B cell (primary cell): Measurements from ENCODE around the gene SALL1. TPM values are rescaled to one million over a fixed set of nuclear protein-coding genes. Genes with fewer than 3 reads are reported as not detected.

ENCODE experiments used
- ATAC-seq: fragments of 200-7000 bp; cut with Tn5 transposase; one replicate; pipeline ENCODE4 v1.10.0; 2021; ENCODE audit warnings: low read depth, mild to moderate bottlenecking, moderate number of reproducible peaks, moderate library complexity
- CTCF ChIA-PET: fragments of 350-600 bp; sonication (Branson Sonifier 250); formaldehyde crosslinking; loops from one replicate; lab custom pipeline; 2021; ENCODE audit warnings: antibody characterized with exemption, inconsistent platforms; lab: Charles Lee
- POLR2A ChIA-PET: fragments of 350-600 bp; sonication (Branson Sonifier 250); formaldehyde crosslinking; loops from one replicate; lab custom pipeline; 2021; ENCODE audit warnings: antibody characterized with exemption; lab: Charles Lee
- DNase-seq: peaks from one replicate; pipeline ENCODE4 v3.0.0; 2013
- H2AFZ ChIP-seq: 2 replicates; pipeline ENCODE4 v1.6.1; 2012; ENCODE audit warnings: mild to moderate bottlenecking, low read depth, low read length; ENCODE audit not compliant: insufficient read depth, poor library complexity, severe bottlenecking
- H3K27ac ChIP-seq, 2 donors: 1 replicate in 1 of 2; 2 replicates in 1 of 2; pipeline ENCODE4 v1.5.1; 2012 to 2013; ENCODE audit warnings: low read length in 2 of 2, mild to moderate bottlenecking in 2 of 2, moderate library complexity in 1 of 2
- H3K27me3 ChIP-seq, 4 experiments: fragments of 200-600 bp in 1 of 4; sonication (generic) in 1 of 4; replicated peaks in 1 of 4; 1 replicate in 2 of 4; 2 replicates in 2 of 4; pipeline versions ENCODE4 v1.6.1 to v1.7.0; 2013 to 2016; ENCODE audit warnings: low read length in 3 of 4, mild to moderate bottlenecking in 2 of 4, mixed read lengths in 1 of 4, moderate library complexity in 1 of 4; ENCODE audit not compliant: insufficient read depth in 4 of 4, control insufficient read depth in 3 of 4; ENCODE audit errors: control extremely low read depth in 1 of 4
- H3K36me3 ChIP-seq, 2 experiments: replicated peaks in 1 of 2; 1 replicate in 1 of 2; 2 replicates in 1 of 2; pipeline versions ENCODE4 v1.6.1 to v1.7.1; 2013; ENCODE audit warnings: low read length in 1 of 2; ENCODE audit not compliant: insufficient read depth in 2 of 2, control insufficient read depth in 1 of 2; ENCODE audit errors: control extremely low read depth in 1 of 2, extremely low read depth in 1 of 2
- H3K4me1 ChIP-seq, 2 donors: fragments of 200-600 bp in 1 of 2; sonication (generic) in 1 of 2; 1 replicate in 1 of 2; 2 replicates in 1 of 2; pipeline versions ENCODE4 v1.5.1 to v1.6.1; 2013 to 2017; ENCODE audit warnings: low read length in 2 of 2; ENCODE audit not compliant: control insufficient read depth in 2 of 2, insufficient read depth in 2 of 2
- H3K4me2 ChIP-seq: replicated peaks from 2 replicates; pipeline ENCODE3; 2012; ENCODE audit warnings: mild to moderate bottlenecking, low read depth, low read length; ENCODE audit not compliant: poor library complexity, severe bottlenecking
- H3K4me3 ChIP-seq, 5 experiments: fragments of 200-600 bp in 1 of 5; sonication (generic) in 1 of 5; 1 replicate in 3 of 5; 2 replicates in 2 of 5; pipeline versions ENCODE4 v1.5.1 to v1.7.0; 2011 to 2016; ENCODE audit warnings: low read length in 4 of 5, mild to moderate bottlenecking in 4 of 5, low read depth in 2 of 5, control low read depth in 1 of 5, moderate library complexity in 1 of 5; ENCODE audit not compliant: insufficient read depth in 1 of 5; ENCODE audit errors: control extremely low read depth in 1 of 5, extremely low read depth in 1 of 5
- H3K79me2 ChIP-seq: fragments of 200-600 bp; sonication (generic); one replicate; pipeline ENCODE4 v1.6.0; 2016; ENCODE audit warnings: low read length; ENCODE audit not compliant: control insufficient read depth, insufficient read depth
- H3K9ac ChIP-seq: fragments of 200-600 bp; sonication (generic); 2 replicates; pipeline ENCODE4 v1.6.1; 2017; ENCODE audit warnings: mild to moderate bottlenecking, low read length, moderate library complexity
- H3K9me3 ChIP-seq, 3 donors: one replicate each; pipeline versions ENCODE4 v1.6.1 to v1.7.1; 2013; ENCODE audit warnings: low read length in 2 of 3; ENCODE audit not compliant: control insufficient read depth in 2 of 3, insufficient read depth in 1 of 3; ENCODE audit errors: control extremely low read depth in 1 of 3
- H4K20me1 ChIP-seq: 2 replicates; pipeline ENCODE4 v1.6.0; 2012; ENCODE audit warnings: mild to moderate bottlenecking, low read length; ENCODE audit not compliant: insufficient read depth, control insufficient read depth, poor library complexity, severe bottlenecking
- H3K27ac Mint-ChIP-seq: one replicate; pipeline ENCODE4 v1.8.0; 2021; ENCODE audit warnings: mixed read lengths
- H3K27me3 Mint-ChIP-seq: one replicate; pipeline ENCODE4 v1.8.0; 2021; ENCODE audit warnings: mixed read lengths
- H3K4me1 Mint-ChIP-seq: one replicate; pipeline ENCODE4 v1.8.0; 2021; ENCODE audit warnings: mixed read lengths
- H3K4me3 Mint-ChIP-seq: one replicate; pipeline ENCODE4 v1.8.0; 2021; ENCODE audit warnings: mixed read lengths
- H3K9me3 Mint-ChIP-seq: one replicate; pipeline ENCODE4 v1.8.0; 2022; ENCODE audit warnings: mixed read lengths; ENCODE audit not compliant: insufficient read depth
- CTCF ChIP-seq: fragments of 200-600 bp; IDR thresholded peaks from one replicate; pipeline ENCODE4 v1.8.0; 2022; ENCODE audit warnings: antibody characterized with exemption, mild to moderate bottlenecking
- EZH2 ChIP-seq: IDR thresholded peaks from 2 replicates; pipeline ENCODE4 v1.6.1; 2012; ENCODE audit warnings: borderline replicate concordance, low read depth, mild to moderate bottlenecking, moderate library complexity, low read length; ENCODE audit not compliant: insufficient read depth, poor library complexity, severe bottlenecking
- WGBS: methylation state at CpG from one replicate; pipeline ENCODE4 v1.1.5; 2013; ENCODE audit warnings: missing lambda C conversion rate; ENCODE audit not compliant: insufficient coverage; 5-methylcytosine and 5-hydroxymethylcytosine counted together
- intact Hi-C: fragments of 100-400 bp; cut with micrococcal nuclease; formaldehyde crosslinking; loops from one replicate; pipeline ENCODE4 v1.10.0; 2022
- polyA plus RNA-seq: library from polyadenylated mRNA; depleted of rRNA; stranded (reverse); fragments of >200 nt; gene quantifications from 2 replicates; pipeline ENCODE4 v1.2.3, GENCODE V29; 2012
- total RNA-seq, 2 donors: library from RNA; stranded (reverse); fragments of 120-200 nt in 1 of 2; gene quantifications; 1 replicate in 1 of 2; 2 replicates in 1 of 2; pipeline versions ENCODE4 v1.2.3 to v1.2.4, GENCODE V29; 2013 to 2022

Gene SALL1
- total and polyA plus RNA-seq, 2 donors (not counting 1 experiment from before 2014, with no cell fraction given), result not detected

- intact Hi-C loops, result no loop called here
- H3K4me3 Mint-ChIP-seq, result no peak overlapping the region
Measured at GRCh38 chr16:51114382-51114781, 36.7 kb downstream of the SALL1 start.

More at GRCh38 chr16:51114382-51114781, 36.7 kb downstream of the SALL1 start:
- Histone ChIP-seq H3K79me2 (no peaks in the 10 kb centered on the region), H3K9me3 (peaks cover 0 to 4% (median 0%) of the 10 kb centered on the region in 3 donors), H4K20me1 (no peaks in the 10 kb centered on the region), H3K27ac (no peak overlapping the region), H2AFZ (no peak overlapping the region), H3K9ac (no peak overlapping the region), H3K36me3 (no peaks in the 10 kb centered on the region), H3K27me3 (peaks cover 0 to 22% (median 3%) of the 10 kb centered on the region in 4 experiments), H3K4me1 (no peaks in the 10 kb centered on the region), H3K4me3 (no peak overlapping the region), H3K4me2 (no peak overlapping the region)
- ChIA-PET CTCF (no interaction called here), POLR2A (no interaction called here)
- 41% methylated on average over 7 of the region's 9 CpGs for WGBS
- Mint-ChIP-seq H3K9me3 (peaks cover 2% of the 10 kb centered on the region), H3K27ac (no peak overlapping the region), H3K4me1 (peaks cover 3% of the 10 kb centered on the region), H3K27me3 (peaks cover 46% of the 10 kb centered on the region)
- DNase-seq, result no peak
- TF ChIP-seq CTCF, result no peak
- TF ChIP-seq EZH2, result no peak
- no peak for ATAC-seq
